Parathyroid adenoma (tissue), 2 donors: ENCODE measurements around the gene BRAF.
"Not testable (repeated sequence)": the region's sequence is repeated elsewhere in the genome, so short reads cannot be mapped to it uniquely, and the experiment has no call there.

ENCODE experiments used
- H2AFZ ChIP-seq: fragments of 300-600 bp; sonication (generic); one replicate; pipeline ENCODE4 v1.7.0; 2017; ENCODE audit warnings: antibody characterized with exemption, mild to moderate bottlenecking
- H3K27ac ChIP-seq: fragments of 300-600 bp; sonication (generic); one replicate; pipeline ENCODE4 v1.7.0; 2017
- H3K27me3 ChIP-seq: fragments of 300-600 bp; sonication (generic); one replicate; pipeline ENCODE4 v1.7.0; 2017; ENCODE audit warnings: low read length; ENCODE audit not compliant: control insufficient read depth, insufficient read depth
- H3K36me3 ChIP-seq: fragments of 300-600 bp; sonication (generic); one replicate; pipeline ENCODE4 v1.7.0; 2017; ENCODE audit warnings: low read length; ENCODE audit not compliant: control insufficient read depth, insufficient read depth
- H3K4me1 ChIP-seq: fragments of 300-600 bp; sonication (generic); one replicate; pipeline ENCODE4 v1.7.0; 2017; ENCODE audit warnings: control low read depth
- H3K4me2 ChIP-seq: fragments of 300-600 bp; sonication (generic); one replicate; pipeline ENCODE4 v1.7.0; 2017; ENCODE audit warnings: low read length
- H3K4me3 ChIP-seq: fragments of 300-600 bp; sonication (generic); one replicate; pipeline ENCODE4 v1.7.0; 2017; ENCODE audit warnings: low read depth, low read length
- H3K79me2 ChIP-seq: fragments of 300-600 bp; sonication (generic); one replicate; pipeline ENCODE4 v1.7.0; 2017; ENCODE audit warnings: control low read depth
- H3K9ac ChIP-seq: fragments of 300-600 bp; sonication (generic); one replicate; pipeline ENCODE4 v1.7.0; 2017; ENCODE audit warnings: mild to moderate bottlenecking
- H3K9me3 ChIP-seq: fragments of 300-600 bp; sonication (generic); one replicate; pipeline ENCODE4 v1.7.0; 2017; ENCODE audit warnings: low read length; ENCODE audit not compliant: control insufficient read depth
- CTCF ChIP-seq: fragments of 300-600 bp; sonication (generic); IDR thresholded peaks from one replicate; pipeline ENCODE4 v1.7.0; 2017; ENCODE audit warnings: antibody characterized with exemption, mild to moderate bottlenecking
- donor health status: primary hyperparathyroidism.

The BRAF gene

DNA sequence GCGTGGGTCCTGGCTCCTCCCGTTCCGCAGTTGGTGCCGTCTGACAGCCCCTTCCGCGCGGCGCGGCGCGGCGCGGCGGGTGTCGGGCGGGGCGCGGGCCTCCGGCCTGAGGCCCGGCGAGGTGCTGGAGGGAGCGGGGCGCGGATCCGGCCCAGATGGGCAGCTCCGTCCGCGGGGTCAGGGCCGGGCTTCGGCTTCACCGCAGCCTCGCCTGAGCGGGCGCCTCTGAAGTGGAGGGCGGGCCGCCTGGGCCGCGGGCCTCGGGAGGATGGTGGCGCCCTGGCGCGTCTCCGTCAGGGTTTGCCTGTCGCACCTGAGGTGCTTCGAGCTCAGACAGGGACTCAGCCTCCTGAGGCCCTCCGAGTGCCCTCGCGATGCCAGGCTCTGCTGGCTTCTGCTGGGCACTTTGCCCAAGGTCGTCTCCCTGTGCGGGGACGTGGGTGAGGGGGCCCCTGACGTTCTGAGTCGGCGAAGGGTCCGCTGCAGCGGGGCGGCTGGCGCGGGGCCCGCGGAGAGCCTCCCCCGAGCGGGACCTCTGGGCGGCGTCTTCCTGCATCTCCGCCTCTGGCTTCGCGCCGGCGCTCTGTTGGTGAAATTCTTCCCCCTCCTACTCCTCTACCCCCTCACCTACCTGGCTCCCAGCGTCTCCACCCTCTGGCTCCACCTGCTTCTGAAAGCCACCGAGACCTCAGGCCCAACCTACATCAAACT, 251.5 kb downstream of the BRAF start:
- Histone ChIP-seq H3K36me3 (no peaks in the 10 kb centered on the region), H3K79me2 (peaks cover 3% of the 10 kb centered on the region), H3K4me3 (peak overlapping the region; percentile 81), H3K9ac (peak overlapping the region; percentile 85), H2AFZ (peak overlapping the region; percentile 99), H3K9me3 (no peaks in the 10 kb centered on the region), H3K27me3 (no peaks in the 10 kb centered on the region), H3K4me1 (peaks cover 13% of the 10 kb centered on the region), H3K4me2 (peak overlapping the region; percentile 85), H3K27ac (peak overlapping the region; percentile 95)
- TF ChIP-seq CTCF, result no peak

- Histone ChIP-seq H3K4me2 (peak within 1 kb of the TSS; percentile 85), H3K27me3 (no peaks in the 10 kb centered on the region), H3K4me1 (peaks cover 13% of the 10 kb centered on the region), H3K79me2 (peaks cover 3% of the 10 kb centered on the region), H3K9me3 (no peaks in the 10 kb centered on the region), H3K4me3 (peak within 1 kb of the TSS; percentile 81), H3K36me3 (no peaks in the 10 kb centered on the region), H3K9ac (peak within 1 kb of the TSS; percentile 85), H3K27ac (peak within 1 kb of the TSS; percentile 95), H2AFZ (peak within 1 kb of the TSS; percentile 99)
- no peak for TF ChIP-seq CTCF
Observed at GRCh38 chr7:140672382-140673062, 252.2 kb downstream of the BRAF start, which contains the start of gene ADCK2. TSS of gene ADCK2 (plus strand) at chr7:140672945. CDS start at chr7:140673331, 386 bp downstream.

DNA sequence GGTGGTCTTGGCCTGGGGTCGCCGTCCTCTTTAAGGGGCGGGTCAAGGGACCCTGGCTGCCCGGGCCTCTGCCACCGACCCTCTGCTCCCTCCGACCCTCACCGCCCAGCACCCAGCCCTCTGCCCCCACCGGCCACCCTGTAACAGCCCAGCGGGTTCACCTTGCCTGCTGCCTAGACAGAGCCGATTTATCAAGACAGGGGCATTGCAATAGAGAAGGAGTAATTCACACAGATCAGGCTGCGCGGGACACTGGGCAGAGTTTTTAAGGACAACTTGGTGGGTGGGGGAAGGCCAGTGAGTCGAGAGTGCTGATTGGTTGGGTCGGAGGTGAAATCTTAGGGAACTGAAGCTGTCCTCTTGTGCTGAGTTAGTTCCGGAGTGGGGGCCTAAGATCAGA, 252.8 kb downstream of the BRAF start:
- peaks cover 13% of the 10 kb centered on the region for H3K4me1 ChIP-seq
- TF ChIP-seq CTCF, result no peak
- H3K36me3 ChIP-seq, result no peaks in the 10 kb centered on the region
- H3K9ac ChIP-seq, result no peak overlapping the region
- no peaks in the 10 kb centered on the region for H3K27me3 ChIP-seq
- H3K4me2 ChIP-seq, result peak overlapping the region; percentile 49
- peaks cover 3% of the 10 kb centered on the region for H3K79me2 ChIP-seq
- H3K4me3 ChIP-seq, result no peak overlapping the region
- H3K9me3 ChIP-seq, result no peaks in the 10 kb centered on the region
- peak overlapping the region; percentile 59 for H2AFZ ChIP-seq
- no peak overlapping the region for H3K27ac ChIP-seq

DNA sequence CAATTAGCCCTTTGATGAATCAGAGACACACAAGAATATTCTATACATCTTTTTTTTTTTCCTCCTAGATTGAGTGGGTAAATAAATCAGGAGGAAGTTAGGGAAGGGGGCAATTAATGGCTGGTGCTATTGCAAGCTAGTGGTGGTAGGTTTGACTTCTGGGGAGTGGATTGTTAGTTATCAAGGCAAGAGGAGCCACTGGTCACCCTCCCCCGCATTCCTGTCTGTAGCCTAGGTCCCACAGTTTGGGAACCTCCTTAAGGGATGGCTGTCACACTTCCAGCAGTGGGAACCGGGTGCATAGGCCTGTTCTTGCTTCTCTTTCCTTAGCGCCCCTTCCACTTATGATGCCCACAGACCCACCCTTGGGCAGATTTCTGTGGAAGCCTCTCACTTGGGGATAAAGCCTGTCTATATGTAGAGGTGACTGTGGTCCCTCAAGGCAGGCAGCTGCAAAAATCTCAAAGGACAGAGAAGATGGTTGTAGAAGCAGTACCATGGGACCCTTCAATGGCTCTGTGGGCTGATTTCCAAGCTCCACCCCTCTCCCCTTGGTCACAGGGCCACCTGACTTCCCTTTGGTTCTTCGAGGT, 254.3 kb downstream of the BRAF start:
- no peak overlapping the region for H3K4me2 ChIP-seq
- TF ChIP-seq CTCF, result no peak
- H3K9me3 ChIP-seq, result no peaks in the 10 kb centered on the region
- no peaks in the 10 kb centered on the region for H3K27me3 ChIP-seq
- no peaks in the 10 kb centered on the region for H3K79me2 ChIP-seq
- H3K4me1 ChIP-seq, result peaks cover 13% of the 10 kb centered on the region
- no peak overlapping the region for H3K4me3 ChIP-seq
- H2AFZ ChIP-seq, result no peak overlapping the region
- no peak overlapping the region for H3K27ac ChIP-seq
- no peaks in the 10 kb centered on the region for H3K36me3 ChIP-seq
- no peak overlapping the region for H3K9ac ChIP-seq

GRCh38 chr7:140669862-140670261, 254.9 kb downstream of the BRAF start:
- H3K36me3 ChIP-seq, H2AFZ ChIP-seq, H3K27ac ChIP-seq, H3K4me2 ChIP-seq, H3K9me3 ChIP-seq, H3K9ac ChIP-seq, H3K4me3 ChIP-seq, H3K27me3 ChIP-seq, H3K79me2 ChIP-seq: not testable (repeated sequence)
- H3K4me1 ChIP-seq, result peaks cover 13% of the 10 kb centered on the region
